K562 (cell line): ENCODE data around the gene KBTBD2. TPM values are rescaled to one million over a fixed set of nuclear protein-coding genes. Genes with fewer than 3 reads are reported as not detected.
A peak's percentile ranks its signal among the peaks of the same experiment; 100 is the strongest.

ENCODE experiments used
- ADNP ChIP-seq: fragments of 200-800 bp; sonication (Bioruptor generic); IDR thresholded peaks from 2 replicates; pipeline ENCODE4 v1.6.1; 2016; ENCODE audit warnings: missing genetic modification characterization, missing compliant biosample characterization
- ETS1 ChIP-seq: conservative IDR thresholded peaks from 2 replicates; pipeline ENCODE4 v1.6.1; 2011; ENCODE audit warnings: low read depth, mild to moderate bottlenecking, low read length; ENCODE audit not compliant: control insufficient read depth
- HLTF ChIP-seq: fragments of 450-650 bp; IDR thresholded peaks from 2 replicates; pipeline ENCODE4 v1.6.1; 2016
- MNT ChIP-seq, 2 experiments: fragments of 450-650 bp; conservative IDR thresholded peaks; 2 replicates each; pipeline ENCODE4 v1.6.1; 2017; ENCODE audit warnings: mild to moderate bottlenecking in 2 of 2, moderate library complexity in 2 of 2
- NFRKB ChIP-seq: fragments of 450-650 bp; IDR thresholded peaks from 2 replicates; pipeline ENCODE4 v1.6.1; 2016; ENCODE audit warnings: low read depth
- RCOR1 ChIP-seq, 2 experiments: IDR thresholded peaks; 2 replicates each; pipeline ENCODE4 v1.6.1; 2012; ENCODE audit warnings: low read depth in 2 of 2, low read length in 2 of 2, borderline replicate concordance in 1 of 2, improper control_type of control experiment in 1 of 2
- SIN3A ChIP-seq, 2 experiments: fragments of 150-350 bp in 1 of 2; IDR thresholded peaks; 2 replicates each; pipeline ENCODE4 v1.6.1; 2011 to 2016; ENCODE audit warnings: borderline replicate concordance in 2 of 2, low read depth in 2 of 2, low read length in 2 of 2, mild to moderate bottlenecking in 2 of 2, moderate library complexity in 2 of 2; ENCODE audit not compliant: control insufficient read depth in 1 of 2
- SMAD1 ChIP-seq: fragments of 150-350 bp; IDR thresholded peaks from 2 replicates; pipeline ENCODE4 v1.6.1; 2014; ENCODE audit warnings: low read length, low read depth; ENCODE audit not compliant: partially characterized antibody
- SRSF7 ChIP-seq: fragments of 200-400 bp; formaldehyde crosslinking; optimal IDR thresholded peaks from 2 replicates; pipeline ENCODE3; 2017; ENCODE audit warnings: mild to moderate bottlenecking, low read depth, low read length
- TOE1 ChIP-seq, 2 experiments: fragments of 450-650 bp in 1 of 2; sonication (generic) in 1 of 2; formaldehyde crosslinking in 1 of 2; IDR thresholded peaks; 2 replicates each; pipeline versions ENCODE4 v1.7.1 to v1.8.0; 2016 to 2022; ENCODE audit warnings: borderline replicate concordance in 2 of 2, mild to moderate bottlenecking in 2 of 2, antibody characterized with exemption in 1 of 2, inconsistent platforms in 1 of 2, low read depth in 1 of 2, missing genetic modification reagents in 1 of 2, moderate library complexity in 1 of 2
- ZNF280B ChIP-seq: fragments of 250-450 bp; sonication (Bioruptor Pico); IDR thresholded peaks from 2 replicates; pipeline ENCODE4 v1.5.1; 2021; ENCODE audit warnings: mild to moderate bottlenecking
- ZNF644 ChIP-seq: fragments of 200-800 bp; sonication (Bioruptor generic); IDR thresholded peaks from 2 replicates; pipeline ENCODE4 v1.6.1; 2016; ENCODE audit warnings: low read depth, missing genetic modification characterization, missing compliant biosample characterization
- ZNF695 ChIP-seq: fragments of 450-650 bp; formaldehyde crosslinking; IDR thresholded peaks from 2 replicates; pipeline ENCODE4 v1.4.0; 2020; ENCODE audit warnings: mild to moderate bottlenecking, moderate library complexity
- polyA plus RNA-seq, 8 experiments: library from polyadenylated mRNA; depleted of rRNA in 4 of 8; stranded (reverse) in 5 of 8; unstranded in 3 of 8; fragments of >200 nt; fragmentation: Nextera tagmentation in 2 of 8; fragmentation: Illumina TruSeq in 1 of 8; extraction: Ambion mirVana in 2 of 8; extraction: Trizol in 1 of 8; gene quantifications; 2 replicates each; pipeline versions ENCODE4 v1.2.1 to v1.2.3, GENCODE V29; 2011 to 2014; ENCODE audit warnings: inconsistent platforms in 1 of 8, missing spikeins in 1 of 8
- total RNA-seq, 7 experiments: library from RNA; depleted of rRNA in 6 of 7; stranded (reverse); fragments of >200 nt in 6 of 7; fragmentation: Illumina TruSeq in 2 of 7; extraction: Trizol in 2 of 7; gene quantifications; 2 replicates each; pipeline versions ENCODE4 v1.2.1 to v1.2.3, GENCODE V29; 2011 to 2021; ENCODE audit warnings: low replicate concordance in 1 of 7
- TF ChIP-seq, protein P1 (sequence below): fragments of 200-800 bp; sonication (Bioruptor generic); IDR thresholded peaks from 2 replicates; pipeline ENCODE4 v1.6.1; 2017; ENCODE audit warnings: missing genetic modification characterization, missing compliant biosample characterization
- TF ChIP-seq, protein P2 (sequence below), 2 experiments: fragments of 150-350 bp in 1 of 2; IDR thresholded peaks; 2 replicates each; pipeline ENCODE4 v1.6.1; 2012 to 2016; ENCODE audit warnings: low read depth in 2 of 2, low read length in 2 of 2, mild to moderate bottlenecking in 1 of 2, moderate library complexity in 1 of 2

KBTBD2 gene
- total and polyA plus RNA-seq, 9 of the 15 experiments (the other 6 are each of a cell fraction or from before 2014, with no cell fraction given), result 22.8 to 62.2 (median 30.8) TPM

GRCh38 chr7:32891800-32892520 is 400 bp upstream of the KBTBD2 start (continued):
- no peak for TF ChIP-seq SIN3A (IDR thresholded peaks at IDR 0.05; ENCODE audit: borderline replicate concordance in 2 of 2, control insufficient read depth in 1 of 2, low read depth in 2 of 2, low read length in 2 of 2)
- peak in 1 of 2 experiments; percentile 64; a peak in 2 of 4 replicates for TF ChIP-seq MNT (conservative IDR thresholded peaks at IDR 0.05)
- TF ChIP-seq ETS1, result 0 out of 2 replicates have a peak, but pooled peaks have one; percentile 17
- TF ChIP-seq, protein P1, sequence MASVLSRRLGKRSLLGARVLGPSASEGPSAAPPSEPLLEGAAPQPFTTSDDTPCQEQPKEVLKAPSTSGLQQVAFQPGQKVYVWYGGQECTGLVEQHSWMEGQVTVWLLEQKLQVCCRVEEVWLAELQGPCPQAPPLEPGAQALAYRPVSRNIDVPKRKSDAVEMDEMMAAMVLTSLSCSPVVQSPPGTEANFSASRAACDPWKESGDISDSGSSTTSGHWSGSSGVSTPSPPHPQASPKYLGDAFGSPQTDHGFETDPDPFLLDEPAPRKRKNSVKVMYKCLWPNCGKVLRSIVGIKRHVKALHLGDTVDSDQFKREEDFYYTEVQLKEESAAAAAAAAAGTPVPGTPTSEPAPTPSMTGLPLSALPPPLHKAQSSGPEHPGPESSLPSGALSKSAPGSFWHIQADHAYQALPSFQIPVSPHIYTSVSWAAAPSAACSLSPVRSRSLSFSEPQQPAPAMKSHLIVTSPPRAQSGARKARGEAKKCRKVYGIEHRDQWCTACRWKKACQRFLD (CRISPR knock-in tag), result peak; percentile 89
- TF ChIP-seq ZNF280B (CRISPR knock-in tag), result no peak
- TF ChIP-seq, protein P2, sequence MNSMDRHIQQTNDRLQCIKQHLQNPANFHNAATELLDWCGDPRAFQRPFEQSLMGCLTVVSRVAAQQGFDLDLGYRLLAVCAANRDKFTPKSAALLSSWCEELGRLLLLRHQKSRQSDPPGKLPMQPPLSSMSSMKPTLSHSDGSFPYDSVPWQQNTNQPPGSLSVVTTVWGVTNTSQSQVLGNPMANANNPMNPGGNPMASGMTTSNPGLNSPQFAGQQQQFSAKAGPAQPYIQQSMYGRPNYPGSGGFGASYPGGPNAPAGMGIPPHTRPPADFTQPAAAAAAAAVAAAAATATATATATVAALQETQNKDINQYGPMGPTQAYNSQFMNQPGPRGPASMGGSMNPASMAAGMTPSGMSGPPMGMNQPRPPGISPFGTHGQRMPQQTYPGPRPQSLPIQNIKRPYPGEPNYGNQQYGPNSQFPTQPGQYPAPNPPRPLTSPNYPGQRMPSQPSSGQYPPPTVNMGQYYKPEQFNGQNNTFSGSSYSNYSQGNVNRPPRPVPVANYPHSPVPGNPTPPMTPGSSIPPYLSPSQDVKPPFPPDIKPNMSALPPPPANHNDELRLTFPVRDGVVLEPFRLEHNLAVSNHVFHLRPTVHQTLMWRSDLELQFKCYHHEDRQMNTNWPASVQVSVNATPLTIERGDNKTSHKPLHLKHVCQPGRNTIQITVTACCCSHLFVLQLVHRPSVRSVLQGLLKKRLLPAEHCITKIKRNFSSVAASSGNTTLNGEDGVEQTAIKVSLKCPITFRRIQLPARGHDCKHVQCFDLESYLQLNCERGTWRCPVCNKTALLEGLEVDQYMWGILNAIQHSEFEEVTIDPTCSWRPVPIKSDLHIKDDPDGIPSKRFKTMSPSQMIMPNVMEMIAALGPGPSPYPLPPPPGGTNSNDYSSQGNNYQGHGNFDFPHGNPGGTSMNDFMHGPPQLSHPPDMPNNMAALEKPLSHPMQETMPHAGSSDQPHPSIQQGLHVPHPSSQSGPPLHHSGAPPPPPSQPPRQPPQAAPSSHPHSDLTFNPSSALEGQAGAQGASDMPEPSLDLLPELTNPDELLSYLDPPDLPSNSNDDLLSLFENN (IDR thresholded peaks at IDR 0.05; ENCODE audit: low read depth in 2 of 2, low read length in 2 of 2), result peak in 1 of 2 experiments; percentile 26; a peak in 1 of 4 replicates
- no peak for TF ChIP-seq SRSF7
- TF ChIP-seq ZNF644, result peak; percentile 69; the same call in 1 of the 2 replicates
- peak; percentile 42 for TF ChIP-seq SMAD1
- no peak for TF ChIP-seq HLTF
- peak; percentile 92; the same call in 1 of the 2 replicates for TF ChIP-seq NFRKB
- TF ChIP-seq TOE1 (IDR thresholded peaks at IDR 0.05; ENCODE audit: borderline replicate concordance), result peak; percentile 52; the same call in 1 of the 2 replicates
- no peak for TF ChIP-seq TOE1 (CRISPR knock-in tag; IDR thresholded peaks at IDR 0.05; ENCODE audit: borderline replicate concordance, low read depth)
- no peak for TF ChIP-seq ZNF695 (CRISPR knock-in tag)
- 0 out of 4 replicates have a peak, but pooled peaks of 1 of the 2 experiments have one; percentile 14 for TF ChIP-seq RCOR1 (IDR thresholded peaks at IDR 0.05; ENCODE audit: borderline replicate concordance in 1 of 2, low read depth in 2 of 2, low read length in 2 of 2)
- no peak for TF ChIP-seq ADNP (tag)
